ENCODE data around the gene HK3.
"Not testable (repeated sequence)": the region's sequence is repeated elsewhere in the genome, so short reads cannot be mapped to it uniquely, and the experiment has no call there.

The HK3 gene

DNA sequence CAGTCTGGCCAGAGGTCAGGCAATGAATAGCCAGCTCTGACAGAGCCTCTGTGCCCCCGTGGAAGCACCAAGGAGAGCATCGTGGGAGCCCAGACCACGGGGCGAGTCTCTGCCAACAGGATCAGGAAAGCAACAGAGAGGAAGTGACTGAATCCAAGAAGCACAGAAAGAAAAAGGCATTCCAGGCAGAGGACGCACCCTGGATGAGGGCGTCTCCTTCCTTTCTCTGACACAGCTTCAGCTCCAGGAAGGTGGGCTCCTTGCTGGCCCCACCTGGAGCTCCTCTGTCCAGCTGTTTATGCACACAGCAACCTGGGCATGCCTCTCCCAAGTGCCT, 16.6 kb downstream of the HK3 start:
- DNase-seq (ENCODE audit: low read depth in 2 of 2): no peak

DNA sequence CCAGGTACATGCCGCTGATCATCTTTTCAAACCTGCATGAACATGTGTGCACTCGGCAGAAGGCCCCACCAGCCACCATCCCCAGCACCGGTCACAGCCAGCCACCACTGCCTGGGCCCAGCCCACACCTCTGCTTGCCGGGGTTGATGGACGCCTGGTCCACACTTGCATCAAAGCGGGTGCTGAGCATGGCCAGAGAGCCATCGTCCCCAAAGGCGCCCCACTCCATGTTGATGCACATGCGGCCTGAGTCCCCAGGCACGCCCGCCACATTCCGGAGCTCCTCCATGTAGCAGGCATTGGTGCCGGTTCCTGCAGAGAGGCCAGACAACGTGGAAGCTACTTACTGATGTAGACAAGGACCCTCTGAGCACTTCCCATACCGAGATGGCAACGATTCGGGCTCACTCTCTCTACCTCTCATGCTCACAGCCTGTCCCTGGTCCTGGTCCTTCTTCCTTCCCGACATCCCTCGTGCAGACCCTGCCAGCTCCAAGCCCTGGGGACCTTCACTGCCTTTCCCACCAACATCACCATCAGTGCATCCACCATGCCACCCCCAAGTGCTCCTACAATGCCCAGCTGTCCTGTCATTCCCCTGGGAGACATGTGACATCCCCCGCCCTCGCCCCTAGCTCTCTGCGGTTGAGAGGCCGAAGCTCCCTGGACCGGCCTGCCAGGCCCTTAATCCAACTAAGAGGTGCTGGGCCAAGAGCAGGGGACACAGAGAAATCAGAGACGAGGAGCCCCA, 17.2 kb downstream of the HK3 start:
- DNase-seq (ENCODE audit: low read depth in 2 of 2): no peak

DNA sequence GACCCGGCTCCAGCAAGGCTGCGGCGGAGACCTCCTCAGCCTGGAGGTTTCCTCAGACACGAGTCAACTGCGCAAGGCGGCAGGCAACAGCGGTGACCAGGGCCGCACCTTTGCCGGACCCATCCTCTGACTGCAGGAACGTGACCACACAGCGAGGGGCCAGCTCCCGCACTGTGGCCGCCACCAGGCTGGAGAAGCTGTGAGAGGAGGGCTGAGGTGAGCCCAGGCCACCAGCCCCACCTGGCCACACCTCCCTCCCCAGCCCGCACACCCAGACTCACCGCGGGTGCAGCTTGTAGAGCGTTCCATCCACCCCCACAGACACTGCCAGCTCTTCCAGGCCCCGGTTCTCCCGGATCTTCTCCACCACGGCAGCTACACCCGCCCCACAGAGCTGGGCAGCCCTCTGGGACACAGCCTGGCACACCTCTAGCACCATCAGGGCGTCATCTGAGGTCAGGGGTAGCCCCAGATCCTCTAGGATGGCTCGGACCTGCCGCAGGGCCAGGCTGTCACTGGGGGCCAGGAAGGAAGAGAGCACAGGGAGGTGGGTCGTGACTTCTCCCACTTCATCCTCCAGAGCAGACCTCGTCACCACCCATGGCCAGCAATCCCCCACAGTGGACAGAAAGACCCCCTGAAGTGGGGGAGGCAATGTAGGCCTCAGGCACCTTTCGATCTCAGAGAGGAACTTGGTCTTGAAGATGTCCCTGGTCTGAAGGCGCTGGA, 18.0 kb downstream of the HK3 start:
- no peak for DNase-seq (ENCODE audit: low read depth in 2 of 2)

DNA sequence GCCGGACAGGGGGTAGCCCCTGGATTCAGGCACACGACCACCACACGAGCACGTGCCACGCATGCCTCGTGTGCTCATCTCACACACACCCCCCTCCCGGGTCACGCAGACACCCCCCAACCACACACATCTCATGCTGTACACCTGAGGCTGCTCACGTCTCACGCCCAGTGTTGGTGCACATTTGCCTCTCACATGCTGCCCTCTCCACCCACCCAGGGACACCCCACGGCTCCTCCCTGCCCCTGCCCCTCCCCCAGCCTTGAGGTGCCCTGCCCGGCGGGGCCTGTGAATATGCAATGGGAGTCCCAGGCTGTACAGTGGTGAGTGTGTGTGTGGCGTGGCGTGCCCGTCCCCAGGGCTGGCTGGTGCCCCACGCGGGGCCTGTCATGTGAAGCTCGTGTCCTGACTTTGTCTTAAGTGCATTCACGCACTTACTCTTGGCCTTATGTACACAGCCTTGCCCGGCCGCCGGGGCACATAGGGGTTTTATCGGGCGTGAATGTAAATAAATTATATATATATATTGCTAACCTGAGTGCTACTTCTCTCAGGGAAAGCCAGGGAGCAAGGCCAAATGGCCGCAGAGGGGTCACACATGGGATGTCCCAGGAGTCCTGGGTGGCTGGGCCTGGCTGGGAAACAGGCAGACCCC, 18.7 kb downstream of the HK3 start:
- DNase-seq (ENCODE audit: low read depth in 2 of 2): no peak

DNA sequence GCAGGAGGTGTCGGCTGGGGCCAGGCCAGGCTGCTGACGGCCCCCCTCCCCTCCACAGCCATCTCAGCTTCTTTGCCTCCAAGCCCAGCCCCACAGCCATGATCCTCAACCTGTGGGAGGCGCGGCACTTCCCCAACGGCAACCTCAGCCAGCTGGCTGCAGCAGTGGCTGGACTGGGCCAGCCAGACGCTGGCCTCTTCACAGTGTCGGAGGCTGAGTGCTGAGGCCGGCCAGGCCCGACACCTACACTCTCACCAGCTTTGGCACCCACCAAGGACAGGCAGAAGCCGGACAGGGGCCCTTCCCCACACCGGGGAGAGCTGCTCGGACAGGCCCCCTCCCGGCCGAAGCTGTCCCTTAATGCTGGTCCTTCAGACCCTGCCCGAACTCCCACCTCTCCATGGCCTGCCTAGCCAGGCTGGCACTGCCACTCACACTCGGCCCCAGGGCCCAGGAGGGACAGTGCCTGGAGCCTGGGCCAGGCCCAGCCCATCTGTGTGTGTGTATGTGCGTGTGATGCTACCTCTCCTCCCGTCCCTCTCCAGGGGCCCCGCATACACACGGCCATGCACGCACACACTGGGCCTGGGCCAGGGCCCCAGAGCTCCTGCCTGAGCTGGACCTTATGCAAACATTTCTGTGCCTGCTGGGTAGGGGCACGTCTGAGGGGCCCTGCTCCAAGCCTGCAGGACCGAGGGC, 19.3 kb downstream of the HK3 start:
- no peak for DNase-seq (ENCODE audit: low read depth in 2 of 2)

DNA sequence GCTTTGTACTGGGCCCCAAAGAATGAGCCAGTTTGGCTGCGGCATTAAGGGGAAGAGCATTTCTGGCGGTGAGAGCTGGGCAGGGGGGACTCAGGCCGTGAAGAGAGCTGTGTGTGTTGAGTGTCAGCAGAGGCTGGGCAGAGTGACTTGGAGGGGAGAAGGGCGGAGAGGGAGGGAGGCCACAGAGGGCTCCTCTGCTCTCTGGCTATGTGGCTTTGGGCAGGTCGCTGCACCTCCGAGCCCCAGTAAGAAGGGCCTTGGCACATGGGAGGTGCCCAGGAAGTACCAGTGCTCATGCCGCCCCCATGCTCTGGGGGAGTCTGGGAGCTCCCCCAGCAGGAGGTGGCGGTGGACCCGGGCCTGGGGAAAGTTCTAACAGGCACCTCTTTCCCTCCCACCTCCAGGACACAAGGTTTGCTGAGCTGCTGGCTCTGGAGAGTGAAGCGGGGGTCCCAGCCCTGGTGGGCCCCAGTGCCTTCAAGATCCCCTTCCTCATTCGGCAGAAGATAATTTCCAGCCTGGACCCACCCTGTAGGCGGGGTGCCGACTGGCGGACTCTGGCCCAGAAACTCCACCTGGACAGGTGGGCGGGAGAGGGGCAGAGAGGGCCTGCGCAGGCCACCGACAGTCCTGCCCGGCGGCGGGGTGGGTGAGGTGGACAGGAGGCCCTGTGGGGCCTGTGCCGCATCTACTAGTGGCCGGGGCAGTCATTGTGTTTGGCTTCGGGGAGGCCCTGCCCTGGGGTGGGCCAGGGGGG, 20.1 kb downstream of the HK3 start:
- DNase-seq (ENCODE audit: low read depth in 2 of 2): no peak

DNA sequence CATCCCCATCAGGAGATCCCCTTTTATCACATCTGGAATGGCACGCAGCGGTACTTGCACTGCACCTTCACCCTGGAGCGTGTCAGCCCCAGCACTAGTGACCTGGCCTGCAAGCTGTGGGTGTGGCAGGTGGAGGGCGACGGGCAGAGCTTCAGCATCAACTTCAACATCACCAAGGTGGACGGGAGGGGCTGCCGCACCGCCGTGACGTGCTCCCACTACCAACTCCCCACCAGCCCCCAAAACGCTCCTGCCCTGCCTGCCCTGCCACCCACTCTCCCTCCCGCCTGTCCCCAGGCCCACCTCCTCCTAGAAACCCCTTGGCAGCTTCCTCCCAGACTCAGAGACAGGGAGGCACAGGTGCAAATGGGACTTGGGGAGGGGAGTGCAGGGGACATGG, 20.7 kb downstream of the HK3 start:
- no peak for DNase-seq (ENCODE audit: low read depth in 2 of 2)

DNA sequence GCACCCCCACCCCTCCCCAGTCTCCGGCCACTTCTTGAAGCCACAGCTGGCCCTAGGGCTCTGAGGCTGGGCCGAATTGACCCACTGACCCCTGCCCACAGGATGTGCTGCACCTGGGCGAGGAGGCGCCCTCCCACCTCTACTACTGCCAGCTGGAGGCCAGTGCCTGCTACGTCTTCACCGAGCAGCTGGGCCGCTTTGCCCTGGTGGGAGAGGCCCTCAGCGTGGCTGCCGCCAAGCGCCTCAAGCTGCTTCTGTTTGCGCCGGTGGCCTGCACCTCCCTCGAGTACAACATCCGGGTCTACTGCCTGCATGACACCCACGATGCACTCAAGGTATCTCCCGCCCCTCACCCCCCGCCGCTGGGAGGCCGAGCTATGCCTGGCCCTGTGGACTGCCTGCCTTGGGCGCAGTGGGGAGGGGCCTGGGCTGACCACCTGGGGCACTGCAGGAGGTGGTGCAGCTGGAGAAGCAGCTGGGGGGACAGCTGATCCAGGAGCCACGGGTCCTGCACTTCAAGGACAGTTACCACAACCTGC, 21.3 kb downstream of the HK3 start:
- no peak for DNase-seq (ENCODE audit: low read depth in 2 of 2)

DNA sequence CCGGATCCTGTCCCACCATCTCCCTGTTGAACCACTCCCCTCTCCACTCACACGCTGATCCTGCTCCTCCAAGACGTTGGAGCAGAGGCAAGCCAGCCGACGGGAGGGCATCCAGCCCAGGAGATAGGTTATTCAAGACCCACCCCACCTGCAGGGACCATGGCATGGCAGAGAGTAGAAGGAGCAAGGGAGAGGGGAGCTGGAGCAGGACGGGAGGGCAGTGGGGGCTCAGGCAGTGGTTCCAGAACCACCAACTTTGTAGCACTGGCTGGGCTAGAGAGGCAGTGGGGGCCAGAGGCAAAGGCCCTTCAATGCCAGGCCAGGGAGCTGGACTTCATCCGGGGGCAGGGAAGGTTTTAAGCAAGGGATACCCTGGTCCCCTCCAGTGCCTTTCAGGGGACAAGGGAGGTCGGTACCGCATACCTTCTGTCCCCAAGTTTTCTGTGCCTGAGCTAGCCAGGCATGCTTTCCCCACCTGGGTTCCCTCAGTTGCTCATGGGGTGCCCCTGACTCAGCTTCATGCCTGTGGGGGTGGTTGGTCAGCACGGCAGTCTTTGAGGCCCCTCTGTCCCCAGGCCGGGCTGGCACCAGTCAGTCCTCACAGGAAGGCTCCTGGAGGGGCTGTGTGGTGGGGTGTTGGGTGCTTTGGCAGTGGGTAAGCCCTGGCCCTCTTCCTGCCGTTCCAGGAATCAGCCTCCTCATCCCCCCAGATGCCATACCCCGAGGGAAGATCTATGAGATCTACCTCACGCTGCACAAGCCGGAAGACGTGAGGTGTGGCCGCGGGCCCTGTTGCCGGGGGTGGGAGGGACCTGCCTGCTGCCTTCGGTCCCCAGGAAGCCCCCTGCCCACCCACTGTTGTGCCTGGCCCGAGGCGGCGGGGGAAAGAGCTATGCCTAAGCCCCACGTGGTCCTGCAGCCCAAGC, 22.4 kb downstream of the HK3 start:
- no peak for DNase-seq (ENCODE audit: low read depth in 2 of 2)

DNA sequence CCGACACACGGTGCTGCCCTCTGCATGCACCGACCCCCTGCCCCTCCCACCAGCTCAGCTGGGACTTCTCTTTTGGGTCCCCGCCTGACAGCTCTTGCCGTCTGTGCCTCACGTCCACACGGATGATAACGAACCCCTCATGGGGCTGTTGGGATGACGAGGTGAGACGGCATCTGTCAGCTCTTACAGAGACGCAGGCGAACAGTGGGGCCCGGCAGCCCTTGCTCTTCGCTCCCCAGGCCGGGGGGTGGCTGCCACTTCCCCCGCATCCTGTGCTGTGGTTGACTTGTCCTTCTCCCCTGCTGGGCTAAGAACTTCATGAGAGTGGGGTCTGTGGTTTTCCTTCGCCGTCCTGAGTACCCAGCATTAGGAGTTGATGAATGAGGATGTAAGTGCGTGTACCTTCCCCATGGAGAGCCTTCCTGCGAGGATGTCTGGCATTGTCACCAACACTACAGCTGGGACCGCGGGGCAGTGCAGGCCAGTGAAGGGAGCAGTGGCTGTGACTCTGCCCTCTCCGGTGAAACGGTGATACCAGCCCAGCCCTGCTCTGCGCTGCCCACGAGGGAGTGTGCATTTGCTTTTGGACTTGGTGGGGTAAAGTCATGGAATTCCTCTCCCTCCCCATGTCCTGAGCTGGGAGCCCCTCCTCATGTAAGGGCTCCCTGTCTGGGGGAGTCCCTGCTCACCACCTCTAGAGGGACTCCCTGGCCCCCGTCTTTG, 23.2 kb downstream of the HK3 start:
- no peak for DNase-seq (ENCODE audit: low read depth in 2 of 2)

DNA sequence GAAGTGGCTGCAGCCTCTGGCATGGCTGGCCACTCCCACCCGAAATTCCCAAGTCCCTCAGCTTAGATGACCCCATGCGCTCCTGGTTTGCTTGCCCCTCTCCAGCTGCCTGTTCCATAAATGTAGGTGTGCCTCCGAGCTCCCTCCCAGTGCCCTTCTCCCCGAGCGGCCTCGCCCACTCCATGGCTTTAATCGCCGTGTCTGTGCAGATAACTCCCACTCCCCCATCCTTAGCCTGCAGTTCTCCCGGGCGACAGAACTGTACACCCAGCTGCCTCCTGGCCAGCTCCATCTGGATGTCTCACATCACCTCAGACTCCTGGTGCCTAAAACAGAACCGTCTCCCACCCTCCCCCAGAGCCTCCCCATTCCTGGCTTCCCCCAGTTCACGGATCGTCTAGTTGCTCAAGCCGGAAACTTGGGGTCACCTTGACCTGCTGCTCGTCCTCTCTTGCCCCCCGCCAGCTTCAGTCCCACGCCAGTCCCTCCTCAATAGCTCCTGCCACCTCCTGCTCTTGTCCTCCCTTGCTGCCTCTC, 24.1 kb downstream of the HK3 start:
- no peak for DNase-seq (ENCODE audit: low read depth in 2 of 2)

DNA sequence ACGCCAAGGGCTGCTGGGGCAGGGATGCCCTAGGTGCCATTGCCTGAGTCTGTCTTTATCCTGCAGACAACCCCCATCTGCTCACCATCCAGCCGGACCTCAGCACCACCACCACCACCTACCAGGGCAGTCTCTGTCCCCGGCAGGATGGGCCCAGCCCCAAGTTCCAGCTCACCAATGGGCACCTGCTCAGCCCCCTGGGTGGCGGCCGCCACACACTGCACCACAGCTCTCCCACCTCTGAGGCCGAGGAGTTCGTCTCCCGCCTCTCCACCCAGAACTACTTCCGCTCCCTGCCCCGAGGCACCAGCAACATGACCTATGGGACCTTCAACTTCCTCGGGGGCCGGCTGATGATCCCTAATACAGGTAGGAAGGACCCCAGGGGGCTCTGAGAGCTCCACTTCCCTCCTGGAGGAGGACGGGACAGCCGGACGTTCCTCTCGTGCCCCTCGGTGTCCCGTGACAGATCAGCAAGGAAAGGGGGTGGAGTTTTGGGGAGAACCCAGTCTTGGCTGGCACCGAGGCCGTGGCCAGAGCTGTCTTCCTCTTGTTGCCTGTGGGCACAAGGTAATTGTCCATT, 24.9 kb downstream of the HK3 start:
- no peak for DNase-seq (ENCODE audit: low read depth in 2 of 2)

DNA sequence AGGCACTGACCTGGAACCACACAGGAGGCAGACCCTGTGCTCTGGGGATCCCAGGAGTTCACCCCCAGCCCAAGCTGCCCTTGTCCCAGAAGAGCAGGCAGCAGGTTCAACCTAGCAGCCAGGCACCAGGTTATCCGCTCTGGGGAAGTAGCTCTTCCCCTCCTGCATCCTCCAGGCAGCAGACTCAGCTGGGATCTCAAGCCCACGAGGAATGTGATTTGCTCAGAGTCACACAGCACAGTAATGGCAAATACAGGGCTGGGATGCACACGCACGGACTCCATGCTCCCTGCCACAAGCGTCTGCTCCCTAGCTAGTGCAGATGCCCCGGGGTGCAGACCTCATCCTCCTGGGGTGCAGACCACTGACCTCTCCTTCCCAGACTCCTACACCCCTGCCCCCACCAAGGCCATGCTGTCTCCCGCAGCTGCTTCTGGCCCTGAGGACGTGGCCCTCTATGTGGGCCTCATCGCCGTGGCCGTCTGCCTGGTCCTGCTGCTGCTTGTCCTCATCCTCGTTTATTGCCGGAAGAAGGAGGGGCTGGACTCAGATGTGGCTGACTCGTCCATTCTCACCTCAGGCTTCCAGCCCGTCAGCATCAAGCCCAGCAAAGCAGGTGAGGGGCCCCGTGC, 25.5 kb downstream of the HK3 start:
- DNase-seq (ENCODE audit: low read depth in 2 of 2): no peak

DNA sequence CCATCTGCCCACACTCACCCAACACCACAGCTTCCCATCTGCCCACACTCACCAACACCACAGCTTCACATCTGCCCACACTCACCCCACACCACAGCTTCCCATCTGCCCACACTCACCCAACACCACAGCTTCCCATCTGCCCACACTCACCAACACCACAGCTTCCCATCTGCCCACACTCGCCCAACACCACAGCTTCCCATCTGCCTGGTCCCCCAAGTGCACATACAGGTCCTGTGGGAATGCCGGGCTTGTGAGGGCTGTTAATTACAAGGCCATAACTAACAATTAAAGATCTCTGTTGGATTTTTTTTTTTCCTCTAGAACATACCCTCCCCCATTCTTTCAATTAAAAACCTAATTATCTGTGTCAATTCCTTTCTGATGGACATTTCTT, 26.1 kb downstream of the HK3 start:
- not testable (repeated sequence) for DNase-seq (ENCODE audit: low read depth in 2 of 2)

DNA sequence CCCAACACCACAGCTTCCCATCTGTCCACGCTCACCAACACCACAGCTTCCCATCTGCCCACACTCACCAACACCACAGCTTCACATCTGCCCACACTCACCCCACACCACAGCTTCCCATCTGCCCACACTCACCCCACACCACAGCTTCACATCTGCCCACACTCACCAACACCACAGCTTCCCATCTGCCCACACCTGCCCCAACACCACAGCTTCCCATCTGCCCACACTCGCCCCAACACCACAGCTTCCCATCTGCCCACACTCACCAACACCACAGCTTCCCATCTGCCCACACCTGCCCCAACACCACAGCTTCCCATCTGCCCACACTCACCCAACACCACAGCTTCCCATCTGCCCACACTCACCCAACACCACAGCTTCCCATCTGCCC, 26.6 kb downstream of the HK3 start:
- DNase-seq (ENCODE audit: low read depth in 2 of 2): not testable (repeated sequence)

DNA sequence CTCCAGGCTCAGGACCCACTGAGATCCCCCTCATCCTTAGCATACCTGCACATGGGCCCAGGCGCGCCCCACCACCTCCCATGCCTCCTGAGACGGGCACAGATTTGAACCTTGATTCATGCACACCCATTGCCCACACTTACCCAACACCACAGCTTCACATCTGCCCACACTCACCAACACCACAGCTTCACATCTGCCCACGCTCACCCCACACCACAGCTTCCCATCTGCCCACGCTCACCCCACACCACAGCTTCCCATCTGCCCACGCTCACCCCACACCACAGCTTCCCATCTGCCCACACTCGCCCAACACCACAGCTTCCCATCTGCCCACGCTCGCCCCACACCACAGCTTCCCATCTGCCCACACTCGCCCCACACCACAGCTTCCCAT, 28.5 kb downstream of the HK3 start:
- not testable (repeated sequence) for DNase-seq (ENCODE audit: low read depth in 2 of 2)

DNA sequence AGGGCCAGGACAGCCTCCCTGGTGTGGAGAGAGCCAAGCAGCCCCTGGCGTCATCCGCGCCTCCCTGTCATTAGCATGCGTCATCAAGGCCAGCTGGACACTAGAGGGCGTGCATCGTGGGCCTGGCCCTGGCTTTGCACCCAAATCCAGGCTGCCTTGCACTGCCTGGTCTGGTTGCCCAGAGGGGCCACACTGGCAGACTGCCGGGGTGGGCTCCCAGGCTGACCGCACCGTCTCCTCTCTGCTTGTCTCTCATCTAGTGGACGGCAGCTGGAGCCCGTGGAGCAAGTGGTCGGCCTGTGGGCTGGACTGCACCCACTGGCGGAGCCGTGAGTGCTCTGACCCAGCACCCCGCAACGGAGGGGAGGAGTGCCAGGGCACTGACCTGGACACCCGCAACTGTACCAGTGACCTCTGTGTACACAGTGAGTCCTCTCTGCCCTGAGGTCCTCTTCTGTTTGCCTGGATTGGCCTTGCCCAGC, 29.0 kb downstream of the HK3 start:
- no peak for DNase-seq (ENCODE audit: low read depth in 2 of 2)

DNA sequence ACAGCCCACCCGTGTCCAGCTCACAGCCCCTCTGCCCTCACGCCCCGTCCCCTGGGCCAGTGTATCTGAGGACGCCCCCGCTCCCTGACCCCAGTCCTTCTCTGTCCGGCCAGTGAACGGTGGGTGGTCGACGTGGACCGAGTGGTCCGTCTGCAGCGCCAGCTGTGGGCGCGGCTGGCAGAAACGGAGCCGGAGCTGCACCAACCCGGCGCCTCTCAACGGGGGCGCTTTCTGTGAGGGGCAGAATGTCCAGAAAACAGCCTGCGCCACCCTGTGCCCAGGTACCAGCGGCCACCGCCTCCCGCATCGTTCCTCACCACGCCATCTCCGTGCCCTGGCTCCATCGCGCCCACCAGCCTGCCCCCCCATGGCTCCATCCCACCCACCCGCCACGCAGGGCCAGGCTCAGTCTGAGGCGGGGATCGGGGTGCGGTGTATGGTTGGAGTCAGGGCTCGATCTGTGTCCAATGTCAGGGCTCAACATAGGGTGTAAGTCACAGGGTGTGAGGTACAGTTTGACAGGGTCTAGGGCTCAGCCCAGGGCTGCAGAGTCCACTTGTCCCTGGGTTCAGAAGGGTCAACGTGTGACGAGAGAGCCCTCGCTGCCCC, 29.5 kb downstream of the HK3 start:
- no peak for DNase-seq (ENCODE audit: low read depth in 2 of 2)
